Stimulated activated naive CD8-positive, alpha-beta T cell treated with anti-CD3 and anti-CD28 coated beads, Interleukin-15, amount 100 ng/mL, for 72 hours (primary cell): ENCODE data around the gene TNFRSF14.
"Not testable (repeated sequence)": the region's sequence is repeated elsewhere in the genome, so short reads cannot be mapped to it uniquely, and the experiment has no call there.

Experiments
- ATAC-seq: fragments of 150-1000 bp; cut with Tn5 transposase; 2 replicates; pipeline ENCODE4 v1.10.0; 2021; ENCODE audit warnings: mild to moderate bottlenecking, moderate library complexity
- DNase-seq, 2 donors: peaks; one replicate each; pipeline ENCODE4 v3.0.0; 2021 to 2022
- H3K27ac Mint-ChIP-seq, 2 donors: one replicate each; pipeline ENCODE4 v1.8.0; 2022; ENCODE audit warnings: mild to moderate bottlenecking in 2 of 2, mixed read lengths in 2 of 2, moderate library complexity in 2 of 2
- H3K27me3 Mint-ChIP-seq: one replicate; pipeline ENCODE4 v1.8.0; 2022; ENCODE audit warnings: mixed read lengths
- H3K4me1 Mint-ChIP-seq: one replicate; pipeline ENCODE4 v1.8.0; 2022; ENCODE audit warnings: mild to moderate bottlenecking, mixed read lengths
- H3K4me3 Mint-ChIP-seq, 2 donors: one replicate each; pipeline ENCODE4 v1.8.0; 2022; ENCODE audit warnings: mild to moderate bottlenecking in 2 of 2, mixed read lengths in 2 of 2, moderate library complexity in 1 of 2
- H3K9me3 Mint-ChIP-seq, 2 donors: one replicate each; pipeline ENCODE4 v1.8.0; 2022; ENCODE audit warnings: mixed read lengths in 2 of 2

Gene TNFRSF14

DNA sequence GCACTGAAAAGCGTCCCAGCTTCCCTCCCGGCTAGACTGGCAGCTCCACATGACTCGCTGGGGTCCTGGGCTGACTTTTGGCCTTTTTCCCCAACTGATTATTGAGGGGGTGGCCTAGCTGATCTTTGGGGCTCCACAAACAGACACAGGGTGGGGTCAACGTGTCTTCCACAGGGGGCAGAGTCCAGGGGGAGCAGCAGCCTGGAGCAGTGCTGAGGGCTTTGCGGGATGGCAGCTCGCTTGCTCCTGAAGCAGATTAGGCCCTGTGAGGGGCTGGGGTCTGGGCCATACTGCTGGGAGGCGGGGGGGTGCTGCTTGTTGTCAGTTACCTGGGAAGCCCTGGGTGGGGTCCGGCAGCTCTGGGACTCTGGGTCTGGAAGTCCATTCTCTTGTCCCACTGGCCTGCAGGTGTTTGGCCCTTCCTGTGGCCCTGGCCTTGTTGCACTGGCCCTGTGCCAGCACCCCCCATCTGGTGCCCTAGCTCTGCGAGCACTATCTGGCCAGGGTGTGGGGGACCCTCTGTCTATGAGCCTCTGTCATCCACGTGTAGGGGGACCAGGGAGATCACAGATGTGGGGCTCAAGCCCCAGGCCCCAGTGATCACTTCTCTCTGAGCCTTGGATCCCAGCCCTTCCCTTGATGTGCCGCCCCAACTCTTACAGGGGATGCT, 13.8 kb upstream of the TNFRSF14 start:
- DNase-seq, result no peak
- no peak overlapping the region for H3K4me3 Mint-ChIP-seq
- H3K9me3 Mint-ChIP-seq, result no peaks in the 10 kb centered on the region
- peaks cover 48% of the 10 kb centered on the region for H3K4me1 Mint-ChIP-seq
- no peaks in the 10 kb centered on the region for H3K27me3 Mint-ChIP-seq
- no peak overlapping the region for H3K27ac Mint-ChIP-seq
- no peak for ATAC-seq

DNA sequence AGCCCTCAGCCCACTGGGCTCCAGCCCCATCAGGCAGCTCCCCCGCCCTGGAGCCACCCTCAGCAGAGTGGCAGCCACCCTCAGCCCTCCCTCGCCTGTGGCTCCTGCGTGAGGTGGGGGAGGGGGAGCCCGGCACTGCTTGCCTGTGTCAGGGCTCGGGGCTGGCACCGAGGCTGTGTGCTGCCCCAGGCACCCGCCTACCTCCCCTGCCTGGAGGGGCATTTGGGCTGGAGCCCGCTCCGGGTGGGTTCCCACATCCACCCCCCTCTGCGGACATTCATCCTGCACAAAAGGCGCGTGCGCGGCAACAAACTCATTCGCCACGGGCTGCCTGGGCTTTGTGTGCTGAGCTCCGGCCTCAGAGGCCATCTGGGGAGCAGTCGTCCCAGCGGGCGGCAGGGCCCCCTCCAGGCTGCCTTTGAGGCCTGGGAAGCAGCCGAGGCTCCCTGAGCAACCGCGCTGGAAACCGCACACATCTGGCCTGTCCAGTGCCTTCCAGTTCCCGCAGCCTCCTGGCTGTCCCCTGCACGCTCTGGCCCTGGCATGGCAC, 12.6 kb upstream of the TNFRSF14 start:
- peaks cover 48% of the 10 kb centered on the region for H3K4me1 Mint-ChIP-seq
- no peaks in the 10 kb centered on the region for H3K9me3 Mint-ChIP-seq
- ATAC-seq (no peak), DNase-seq (peak in 1 of 2 donors; percentile 40)
- H3K27me3 Mint-ChIP-seq, result no peaks in the 10 kb centered on the region
- peak overlapping the region in 1 of 2 donors; percentile 12 for H3K27ac Mint-ChIP-seq
- H3K4me3 Mint-ChIP-seq, result peak overlapping the region in 1 of 2 donors; percentile 51

DNA sequence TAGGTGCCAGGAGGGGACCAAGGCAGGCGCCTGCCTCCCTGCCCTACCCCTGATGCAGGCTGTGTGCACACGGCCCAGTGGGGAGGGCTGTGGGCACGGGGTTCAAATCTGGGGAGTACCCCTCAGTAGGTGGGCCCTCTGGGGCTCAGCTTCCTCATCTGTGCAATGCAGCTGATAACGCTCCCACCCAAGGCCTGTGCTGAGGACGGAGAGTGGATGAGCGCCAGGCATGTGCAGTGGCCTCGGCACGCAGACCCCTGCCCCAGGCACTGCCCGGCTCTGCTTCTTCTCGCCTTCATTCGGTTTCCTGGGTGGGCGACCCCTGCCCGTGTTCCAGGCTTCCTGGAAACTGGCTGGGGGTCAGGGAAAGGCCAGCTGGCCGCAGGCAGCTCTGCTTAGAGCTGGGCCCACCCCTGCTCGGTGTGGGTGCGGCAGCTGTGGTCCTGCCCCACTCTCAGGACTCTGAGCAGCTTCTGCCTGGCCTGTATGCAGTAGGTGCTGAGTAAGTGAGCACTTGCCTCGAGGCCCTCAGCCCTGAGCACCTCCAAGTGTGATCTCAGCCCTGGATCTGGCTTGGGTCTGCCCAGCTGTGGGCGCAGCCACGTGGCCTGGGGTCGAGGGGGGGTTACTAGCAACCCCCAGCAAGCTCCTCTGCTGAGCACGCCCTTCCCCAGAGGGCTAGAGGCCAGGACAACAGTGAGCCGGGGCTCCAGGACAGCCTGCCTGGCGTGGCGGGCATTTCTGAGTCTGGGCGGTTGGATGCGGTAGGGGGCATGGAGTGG, 11.9 kb upstream of the TNFRSF14 start:
- peak overlapping the region in 1 of 2 donors; percentile 51 for H3K4me3 Mint-ChIP-seq
- no peaks in the 10 kb centered on the region for H3K9me3 Mint-ChIP-seq
- peaks cover 54% of the 10 kb centered on the region for H3K4me1 Mint-ChIP-seq
- peak overlapping the region in 1 of 2 donors; percentile 12 for H3K27ac Mint-ChIP-seq
- no peaks in the 10 kb centered on the region for H3K27me3 Mint-ChIP-seq
- DNase-seq (no peak), ATAC-seq (no peak)

DNA sequence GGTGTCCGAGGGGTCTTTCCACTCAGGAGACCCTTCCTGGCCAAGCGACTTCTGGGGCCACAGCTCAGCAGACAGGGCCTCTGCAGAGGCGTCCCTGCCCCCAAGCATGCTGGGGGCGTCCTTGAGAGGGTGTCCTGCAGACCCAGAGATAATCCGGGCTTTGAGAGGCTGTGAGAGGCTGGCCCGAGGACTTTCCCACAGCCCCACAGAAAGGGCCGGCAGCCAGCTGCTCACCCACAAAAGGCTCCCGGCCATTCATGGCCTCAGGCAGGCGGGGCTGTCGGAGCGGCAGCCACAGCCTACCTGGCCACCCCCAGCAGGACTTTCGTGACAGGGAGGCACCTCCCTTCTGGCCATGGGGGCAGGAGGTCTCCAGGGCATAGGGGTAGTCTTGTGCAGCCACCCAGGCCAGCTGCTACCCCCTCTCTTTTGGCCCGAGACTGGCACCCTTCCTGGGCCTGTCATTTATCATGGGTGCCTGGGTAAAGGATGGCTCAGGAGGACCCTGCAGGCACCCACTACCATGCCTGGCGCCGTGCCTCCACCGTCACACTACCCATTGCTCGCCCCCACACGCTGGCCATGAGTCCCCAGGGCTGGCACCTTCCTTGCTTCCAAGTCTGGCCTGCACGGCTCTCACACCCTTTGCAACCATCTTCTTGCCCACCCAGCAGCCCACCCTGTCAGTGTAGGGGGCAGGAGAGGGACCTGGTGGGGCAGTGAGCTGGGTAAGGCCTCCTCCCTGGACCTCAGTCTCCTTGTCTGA, 11.1 kb upstream of the TNFRSF14 start:
- DNase-seq, result no peak
- Mint-ChIP-seq H3K27me3 (no peaks in the 10 kb centered on the region), H3K9me3 (no peaks in the 10 kb centered on the region), H3K4me1 (peaks cover 61% of the 10 kb centered on the region), H3K27ac (peak overlapping the region in 1 of 2 donors; percentile 27), H3K4me3 (peak overlapping the region; percentile 26 to 78)
- ATAC-seq, result no peak

DNA sequence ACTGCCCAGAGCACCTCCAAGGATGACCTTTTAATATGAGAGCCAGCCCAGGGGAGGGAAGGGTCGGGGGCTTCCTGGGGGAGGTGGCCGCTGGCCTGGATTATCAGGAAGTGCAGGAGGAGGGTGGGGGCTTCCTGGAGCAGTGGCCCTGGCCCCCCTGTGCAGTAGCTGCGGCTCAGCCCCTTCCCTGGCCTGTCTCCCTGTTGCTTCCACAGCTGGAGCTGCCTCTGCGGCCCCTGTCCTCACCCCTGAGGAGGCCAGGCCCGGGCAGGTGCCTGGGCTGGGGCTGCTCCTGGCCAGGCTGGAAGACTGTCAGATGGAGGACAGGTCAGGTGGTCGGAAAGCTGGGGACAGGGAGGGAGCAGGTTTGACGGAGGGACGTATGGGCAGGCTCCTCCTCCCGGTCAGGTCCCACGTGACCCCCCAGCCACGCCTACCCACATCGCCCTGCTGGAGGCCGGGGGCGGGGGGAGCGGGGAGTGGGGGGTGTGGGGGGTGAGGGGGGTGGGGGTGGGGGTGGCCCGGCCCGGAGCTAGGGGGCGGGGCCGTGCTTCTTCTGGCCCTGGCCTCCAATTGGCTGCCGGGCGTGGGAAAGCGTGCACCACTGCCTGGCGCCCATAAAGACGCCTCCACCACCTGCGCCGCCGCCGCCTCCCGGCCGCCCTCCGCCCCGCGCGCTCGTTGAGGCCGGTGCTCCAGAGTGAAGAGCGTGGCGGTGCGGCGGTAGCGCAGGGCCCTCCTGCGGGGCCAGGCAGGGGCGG, 10.2 kb upstream of the TNFRSF14 start:
- peak; percentile 92 for DNase-seq
- H3K4me1 Mint-ChIP-seq, result peaks cover 67% of the 10 kb centered on the region
- no peaks in the 10 kb centered on the region for H3K27me3 Mint-ChIP-seq

DNA sequence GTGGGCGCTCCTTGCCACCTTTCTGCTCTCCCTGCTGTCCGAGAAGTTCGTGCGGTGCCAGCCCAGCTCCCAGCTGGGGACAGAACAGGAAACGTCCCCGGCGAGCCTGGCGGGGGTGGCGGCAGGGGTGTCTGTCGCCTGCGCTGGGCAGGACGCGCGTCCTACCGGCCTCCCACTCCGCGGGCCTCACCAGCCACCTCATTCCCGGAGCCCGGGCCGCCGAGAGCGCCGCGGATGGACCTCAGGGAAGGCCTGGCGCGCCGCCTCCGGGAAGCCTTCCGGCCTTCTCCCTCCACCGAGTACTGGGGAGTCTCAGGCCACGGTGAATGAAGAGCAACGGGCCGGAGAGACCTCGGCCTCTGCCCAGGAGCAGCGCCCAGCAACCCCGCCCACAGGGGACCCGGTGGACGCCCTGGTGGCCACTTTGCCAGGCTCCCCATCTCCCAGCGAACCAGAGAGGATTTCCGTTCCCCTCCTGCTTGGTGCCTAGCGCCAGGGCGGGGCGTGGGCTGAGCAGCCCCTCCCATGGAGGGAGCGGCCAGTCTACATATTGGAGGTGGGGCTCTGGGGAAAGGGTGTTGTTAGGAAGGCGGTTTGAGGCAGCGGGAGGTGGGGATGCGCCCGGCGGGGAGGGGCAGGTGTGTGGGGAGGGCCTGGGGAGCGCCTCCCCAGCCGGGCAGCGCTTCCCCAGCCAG, 9.5 kb upstream of the TNFRSF14 start:
- no peaks in the 10 kb centered on the region for H3K27me3 Mint-ChIP-seq
- H3K9me3 Mint-ChIP-seq, result no peaks in the 10 kb centered on the region
- H3K27ac Mint-ChIP-seq, result peak overlapping the region; percentile 89 to 96
- peaks cover 65% of the 10 kb centered on the region for H3K4me1 Mint-ChIP-seq
- peak; percentile 64 for ATAC-seq
- DNase-seq, result peak; percentile 81 to 91
- H3K4me3 Mint-ChIP-seq, result peak overlapping the region; percentile 91 to 93

More for the DNA sequence above, 10.2 kb upstream of the TNFRSF14 start:
- H3K9me3 Mint-ChIP-seq, result no peaks in the 10 kb centered on the region
- peak; percentile 48 for ATAC-seq
- H3K4me3 Mint-ChIP-seq, result peak overlapping the region; percentile 91 to 93
- H3K27ac Mint-ChIP-seq, result peak overlapping the region in 1 of 2 donors; percentile 33

DNA sequence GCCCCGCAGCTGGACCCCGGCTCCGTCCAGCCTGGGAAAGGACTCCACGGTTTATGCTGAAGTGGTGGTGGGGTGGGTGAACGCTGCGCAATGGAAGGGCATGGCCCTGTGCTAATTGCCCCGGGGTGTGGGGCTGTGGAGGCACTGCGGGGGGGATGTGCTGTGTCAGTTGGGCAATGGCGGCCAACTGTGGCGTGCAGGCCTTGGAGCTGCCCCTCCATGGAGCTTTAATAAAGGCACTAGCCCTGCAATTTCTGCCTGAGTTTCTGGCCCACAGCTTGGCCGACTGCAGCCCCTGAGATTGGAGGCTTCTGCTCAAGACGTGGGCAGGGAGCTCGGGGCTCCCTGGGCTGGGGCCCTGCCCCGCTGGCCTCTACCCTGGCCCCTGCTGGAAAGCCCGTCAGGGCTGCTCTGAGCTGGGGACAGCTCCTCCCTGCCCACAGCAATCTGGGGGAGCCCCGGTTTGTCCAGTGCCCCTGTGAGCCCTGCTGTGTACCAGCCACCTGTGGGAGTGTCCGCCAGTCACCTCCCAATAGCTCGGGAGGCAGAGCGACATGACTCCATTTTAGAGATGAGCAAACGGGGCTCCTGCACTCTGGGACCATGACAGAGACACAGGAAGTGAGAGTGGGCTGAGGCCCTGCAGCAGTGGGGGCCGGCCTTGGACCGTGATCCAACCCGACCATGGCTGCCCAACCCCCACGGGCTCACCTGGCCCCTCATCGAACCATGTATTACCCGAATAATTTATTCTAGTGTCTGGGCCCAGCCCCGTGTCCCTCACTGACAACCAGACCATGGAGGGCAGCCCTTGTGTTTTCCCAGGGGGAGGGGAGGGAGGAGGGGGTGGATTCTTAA, 8.7 kb upstream of the TNFRSF14 start:
- no peaks in the 10 kb centered on the region for H3K9me3 Mint-ChIP-seq
- H3K27ac Mint-ChIP-seq, result peak overlapping the region; percentile 89 to 96
- no peaks in the 10 kb centered on the region for H3K27me3 Mint-ChIP-seq
- peaks cover 57% of the 10 kb centered on the region for H3K4me1 Mint-ChIP-seq
- DNase-seq (peak; percentile 83 to 89), ATAC-seq (peak; percentile 61)
- peak overlapping the region; percentile 91 to 93 for H3K4me3 Mint-ChIP-seq

DNA sequence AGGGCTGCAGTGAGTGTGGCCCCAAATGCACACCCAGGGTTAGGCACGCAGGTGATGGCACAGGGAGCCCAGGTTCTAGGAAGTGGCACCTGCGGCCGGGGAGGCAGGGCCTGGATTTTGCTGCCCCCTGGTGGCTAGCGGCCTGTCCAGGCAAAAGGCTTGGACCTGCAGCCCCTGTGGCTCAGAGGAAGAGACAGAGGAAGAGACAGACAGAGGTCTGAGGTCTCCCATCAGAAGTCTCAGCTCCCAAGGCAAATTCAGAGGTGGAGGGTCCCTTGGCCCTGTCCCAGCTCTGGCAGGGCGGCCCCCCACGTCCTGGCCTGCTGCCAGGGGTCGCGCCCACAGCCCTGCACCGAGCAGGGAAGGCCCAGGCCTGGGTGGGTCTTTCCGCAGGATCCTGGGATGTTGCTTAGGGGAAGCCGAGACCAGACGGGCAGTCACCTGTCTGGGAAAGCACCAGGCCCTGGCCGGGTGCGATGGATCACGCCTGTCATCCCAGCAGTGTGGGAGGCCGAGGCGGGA, 8.0 kb upstream of the TNFRSF14 start:
- peaks cover 55% of the 10 kb centered on the region for H3K4me1 Mint-ChIP-seq
- peak overlapping the region; percentile 96 to 98 for H3K27ac Mint-ChIP-seq
- DNase-seq (peak; percentile 87 to 92), ATAC-seq (peak; percentile 57)
- no peaks in the 10 kb centered on the region for H3K9me3 Mint-ChIP-seq
- no peaks in the 10 kb centered on the region for H3K27me3 Mint-ChIP-seq
- peak overlapping the region; percentile 91 to 93 for H3K4me3 Mint-ChIP-seq

DNA sequence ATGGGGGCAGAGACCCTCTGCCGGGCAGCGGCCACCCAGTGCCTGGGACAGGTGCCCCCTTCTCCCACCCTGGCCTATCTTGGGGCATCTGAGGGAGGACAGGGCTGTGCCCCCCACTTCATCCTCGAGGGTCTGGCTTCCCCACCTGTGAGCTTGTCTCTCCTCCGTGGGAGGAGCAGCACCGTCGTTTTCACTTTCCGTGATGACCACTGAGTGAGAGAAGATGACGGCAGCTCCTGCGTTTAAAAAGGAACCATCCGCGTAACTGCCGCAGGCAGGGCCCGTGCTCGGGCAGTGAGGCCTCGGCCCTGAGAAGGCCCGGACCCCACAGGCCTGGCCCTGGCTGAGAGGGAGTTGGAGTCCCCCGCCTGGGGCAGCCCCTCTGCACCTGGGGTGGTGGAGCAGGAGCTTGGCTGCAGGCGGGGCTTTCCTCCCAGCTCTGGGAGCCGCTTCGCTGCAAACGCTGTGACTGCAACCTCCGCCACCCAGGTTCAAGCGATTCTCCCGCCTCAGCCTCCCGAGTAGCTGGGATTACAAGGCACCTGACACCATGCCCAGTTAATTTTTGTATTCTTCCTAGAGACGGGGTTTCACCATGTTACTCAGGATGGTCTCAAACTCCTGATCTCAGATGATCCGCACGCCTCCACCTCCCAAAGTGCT, 6.7 kb upstream of the TNFRSF14 start:
- H3K27me3 Mint-ChIP-seq, H3K9me3 Mint-ChIP-seq, ATAC-seq, DNase-seq: not testable (repeated sequence)
- Mint-ChIP-seq H3K27ac (peak overlapping the region; percentile 96 to 98), H3K4me3 (peak overlapping the region; percentile 91 to 93), H3K4me1 (peaks cover 52% of the 10 kb centered on the region)

DNA sequence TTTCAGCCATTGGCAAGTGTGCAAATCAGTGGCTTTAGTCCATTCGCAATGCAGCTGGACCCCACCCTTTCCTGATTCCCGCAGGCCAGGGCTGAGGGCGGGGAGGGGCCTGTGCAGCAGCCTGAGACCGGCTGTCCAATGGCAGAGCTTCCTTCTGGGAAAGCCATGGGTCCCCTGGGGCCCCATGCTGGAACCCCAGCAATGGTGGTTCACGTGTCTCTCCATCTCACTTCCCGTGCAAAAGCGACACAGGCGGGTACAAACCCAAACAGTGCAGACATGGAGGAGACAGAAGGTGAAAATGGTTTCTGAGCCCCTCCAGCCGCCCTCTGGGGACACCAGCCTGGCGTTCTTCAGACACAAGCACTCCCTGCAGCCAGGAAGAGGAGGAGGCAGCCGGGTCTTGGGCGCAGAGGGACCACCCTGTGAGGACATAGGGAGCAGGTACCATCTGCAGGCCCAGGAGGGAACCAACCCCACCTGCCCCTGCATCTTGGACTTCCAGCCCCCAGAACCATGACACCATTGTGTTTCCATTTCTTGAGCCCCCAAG, 5.8 kb upstream of the TNFRSF14 start:
- not testable (repeated sequence) for H3K27me3 Mint-ChIP-seq, DNase-seq, H3K27ac Mint-ChIP-seq, ATAC-seq, H3K9me3 Mint-ChIP-seq
- Mint-ChIP-seq H3K4me1 (peaks cover 52% of the 10 kb centered on the region), H3K4me3 (peak overlapping the region in 1 of 2 donors; percentile 72)

DNA sequence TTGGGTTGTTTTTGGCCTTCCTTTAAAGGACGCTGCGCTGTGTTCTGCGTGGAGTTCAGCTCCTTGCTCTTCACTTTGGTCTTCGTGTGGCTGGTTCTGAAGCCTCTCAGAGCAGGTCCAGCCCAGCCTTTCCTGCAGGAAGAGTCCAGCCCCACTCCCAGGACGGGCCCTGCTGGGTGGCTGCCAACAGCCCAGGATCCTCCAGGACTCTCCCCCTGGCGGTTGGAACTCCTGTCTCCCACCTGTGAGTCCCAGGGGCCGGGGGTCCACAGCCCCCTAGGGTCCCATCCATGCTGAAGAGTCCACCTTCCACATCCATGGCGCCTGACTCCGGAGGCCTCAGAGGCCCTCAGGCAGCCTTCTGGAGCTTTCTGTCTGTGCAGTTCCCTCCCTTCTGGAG, 4.6 kb upstream of the TNFRSF14 start:
- peaks cover 50% of the 10 kb centered on the region for H3K4me1 Mint-ChIP-seq
- ATAC-seq, H3K27me3 Mint-ChIP-seq, H3K9me3 Mint-ChIP-seq, DNase-seq, H3K4me3 Mint-ChIP-seq: not testable (repeated sequence)
- peak overlapping the region; percentile 19 to 93 for H3K27ac Mint-ChIP-seq

DNA sequence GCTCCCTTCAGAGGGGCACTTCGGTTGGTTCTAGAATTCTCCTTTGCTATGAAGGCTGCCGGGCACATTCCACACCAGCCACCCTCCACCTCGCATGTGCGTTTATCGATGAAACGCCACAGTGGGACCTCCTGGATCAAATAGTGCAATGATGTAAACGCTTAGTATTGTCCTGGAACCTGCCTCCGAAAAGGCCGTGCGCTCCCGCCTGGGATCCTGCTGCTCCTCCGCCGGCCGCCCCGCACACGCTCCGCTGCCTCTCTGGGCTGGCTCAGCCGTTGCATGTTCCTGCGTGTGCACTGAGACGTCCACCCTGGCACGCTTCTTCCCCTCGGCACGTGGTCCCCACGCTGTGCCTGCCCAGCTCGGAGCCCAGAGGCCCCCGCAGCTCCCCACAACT, 4.0 kb upstream of the TNFRSF14 start:
- Mint-ChIP-seq H3K9me3 (no peaks in the 10 kb centered on the region), H3K4me3 (no peak overlapping the region), H3K27me3 (no peaks in the 10 kb centered on the region), H3K27ac (no peak overlapping the region), H3K4me1 (peaks cover 53% of the 10 kb centered on the region)
- no peak for DNase-seq
- ATAC-seq, result no peak

DNA sequence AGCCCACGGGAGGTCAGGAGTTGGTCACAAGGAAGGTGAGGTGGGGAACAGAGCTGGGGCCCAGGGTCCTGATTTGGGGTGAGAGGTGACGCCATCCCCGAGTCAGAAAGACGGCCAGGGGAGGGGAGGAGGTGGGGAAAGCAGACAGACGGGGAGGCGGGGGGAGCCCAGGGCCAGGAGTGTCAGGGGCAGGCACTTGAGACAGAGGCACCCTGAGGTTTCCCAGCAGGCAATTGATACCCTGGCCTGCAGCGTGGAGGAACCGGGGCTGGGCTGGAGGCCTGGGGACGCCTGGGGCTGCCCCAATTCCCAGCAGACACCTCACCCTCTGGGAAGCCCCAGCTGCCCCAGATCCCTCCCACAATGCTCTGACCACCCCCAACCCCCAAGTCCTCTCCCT, 3.1 kb upstream of the TNFRSF14 start:
- not testable (repeated sequence) for DNase-seq, H3K27me3 Mint-ChIP-seq, H3K9me3 Mint-ChIP-seq, H3K4me3 Mint-ChIP-seq, ATAC-seq
- H3K27ac Mint-ChIP-seq, result peak overlapping the region in 1 of 2 donors; percentile 46
- peaks cover 61% of the 10 kb centered on the region for H3K4me1 Mint-ChIP-seq
